Upper lobe of right lung (tissue), 1 donor: ENCODE data around the gene NCSTN. TPM values are rescaled to one million over a fixed set of nuclear protein-coding genes. Genes with fewer than 3 reads are reported as not detected.

Experiments
- ATAC-seq: fragments of 200-7000 bp; cut with Tn5 transposase; one replicate; pipeline ENCODE4 v1.9.1; 2020; ENCODE audit warnings: mild to moderate bottlenecking, moderate library complexity
- DNase-seq: peaks from one replicate; pipeline ENCODE4 v3.0.0-alpha.2; 2020
- H3K27ac ChIP-seq: fragments of 200-600 bp; one replicate; pipeline ENCODE4 v1.8.0; 2022
- H3K27me3 ChIP-seq: fragments of 200-600 bp; one replicate; pipeline ENCODE4 v1.8.0; 2022; ENCODE audit warnings: mild to moderate bottlenecking
- H3K36me3 ChIP-seq: fragments of 200-600 bp; one replicate; pipeline ENCODE4 v1.8.0; 2022
- H3K4me1 ChIP-seq: fragments of 200-600 bp; one replicate; pipeline ENCODE4 v1.8.0; 2022
- H3K4me3 ChIP-seq: fragments of 200-600 bp; one replicate; pipeline ENCODE4 v1.8.0; 2022; ENCODE audit warnings: mild to moderate bottlenecking
- H3K9me3 ChIP-seq: fragments of 200-600 bp; one replicate; pipeline ENCODE4 v1.8.0; 2022
- CTCF ChIP-seq: fragments of 200-600 bp; IDR thresholded peaks from one replicate; pipeline ENCODE4 v1.8.0; 2022; ENCODE audit warnings: antibody characterized with exemption
- intact Hi-C: fragments of 100-400 bp; cut with DNase I; formaldehyde crosslinking; loops from one replicate; pipeline ENCODE4 v1.11.0; 2022
- total RNA-seq: library from RNA; stranded (reverse); fragmentation: NEBNext Ultra II Directional; extraction: Animal tissue kit (Norgen Biotek cat#: 25700); gene quantifications from one replicate; pipeline ENCODE4 v1.2.1, GENCODE V29; 2021
- donor health status: DM: no; HTN: yes; CAD: no; lungs with severe emphysema.

NCSTN gene
- total RNA-seq, 1 donor from 2014 or later, result 91.9 TPM

DNA sequence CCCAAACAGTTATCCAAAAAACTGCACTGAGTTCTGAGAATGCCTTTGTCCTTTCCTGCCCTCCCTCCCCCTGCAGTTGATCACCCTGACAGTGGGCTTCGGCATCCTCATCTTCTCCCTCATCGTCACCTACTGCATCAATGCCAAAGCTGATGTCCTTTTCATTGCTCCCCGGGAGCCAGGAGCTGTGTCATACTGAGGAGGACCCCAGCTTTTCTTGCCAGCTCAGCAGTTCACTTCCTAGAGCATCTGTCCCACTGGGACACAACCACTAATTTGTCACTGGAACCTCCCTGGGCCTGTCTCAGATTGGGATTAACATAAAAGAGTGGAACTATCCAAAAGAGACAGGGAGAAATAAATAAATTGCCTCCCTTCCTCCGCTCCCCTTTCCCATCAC, 14.9 kb downstream of the NCSTN start:
- Histone ChIP-seq H3K27ac (no peak overlapping the region), H3K9me3 (no peaks in the 10 kb centered on the region), H3K4me1 (no peaks in the 10 kb centered on the region), H3K4me3 (no peak overlapping the region), H3K36me3 (peaks cover 70% of the 10 kb centered on the region), H3K27me3 (no peaks in the 10 kb centered on the region)
- DNase-seq (no peak), ATAC-seq (no peak)
- intact Hi-C loops, result no loop called here
- no peak for TF ChIP-seq CTCF

DNA sequence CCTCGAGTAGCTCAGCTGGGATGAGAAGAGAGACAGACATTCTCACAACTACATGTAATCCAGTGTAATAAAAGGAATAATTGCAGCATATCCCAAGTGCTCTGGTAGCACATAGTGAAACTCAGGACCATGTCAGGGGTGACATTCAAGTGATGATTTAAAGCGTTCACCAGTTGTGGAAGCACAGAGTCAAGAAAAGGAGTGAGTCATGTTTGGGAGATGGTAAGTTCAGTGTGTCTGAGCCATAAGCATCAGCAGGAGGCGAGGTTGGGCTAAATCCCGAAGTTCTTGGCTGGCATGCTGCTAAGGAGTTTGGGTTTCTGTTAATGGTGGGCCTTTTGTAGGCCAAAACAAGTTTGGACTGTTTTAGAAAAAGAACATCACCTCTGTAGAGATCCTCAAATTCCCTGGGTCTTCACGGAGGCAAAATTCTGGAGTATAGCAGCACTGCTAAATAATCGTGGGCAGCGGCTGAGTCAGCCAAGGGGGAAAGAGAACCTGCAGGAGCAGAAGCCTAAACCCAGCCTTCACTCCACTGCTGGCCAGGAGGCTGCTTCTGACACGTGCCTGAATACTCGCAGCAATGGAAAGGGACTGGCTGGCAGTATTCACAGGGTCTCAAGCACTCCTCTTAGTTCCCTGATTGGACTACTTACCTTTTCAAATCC, 16.5 kb downstream of the NCSTN start:
- DNase-seq (no peak), ATAC-seq (no peak)
- Histone ChIP-seq H3K27me3 (no peaks in the 10 kb centered on the region), H3K27ac (no peak overlapping the region), H3K36me3 (peaks cover 54% of the 10 kb centered on the region), H3K4me3 (no peak overlapping the region), H3K9me3 (no peaks in the 10 kb centered on the region), H3K4me1 (no peaks in the 10 kb centered on the region)
- intact Hi-C loops, result no loop called here
- no peak for TF ChIP-seq CTCF

DNA sequence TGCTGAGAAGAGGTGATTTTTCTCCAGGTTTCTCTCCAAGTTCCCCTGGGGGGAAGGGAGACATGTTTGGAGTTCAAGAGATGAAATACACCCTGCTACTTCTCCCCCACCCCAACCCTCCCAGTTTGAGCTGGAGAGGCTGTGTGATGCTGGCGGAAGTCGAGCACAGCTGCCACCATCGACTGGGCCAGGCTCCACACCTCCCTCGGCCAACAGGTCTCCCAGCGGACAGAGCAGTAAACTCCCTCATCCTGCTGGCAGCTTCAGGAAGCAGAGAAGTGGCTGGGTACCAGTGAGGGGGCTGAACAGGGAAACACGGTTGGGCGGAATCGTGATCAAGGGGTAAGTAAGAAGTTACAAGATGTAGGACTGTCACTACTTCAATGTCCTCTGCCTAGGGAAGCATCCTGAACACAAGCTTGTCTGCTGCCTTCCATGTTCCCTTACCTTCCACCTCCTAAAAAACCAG, 17.1 kb downstream of the NCSTN start:
- no peaks in the 10 kb centered on the region for H3K27me3 ChIP-seq
- ATAC-seq, result no peak
- no peak overlapping the region for H3K27ac ChIP-seq
- intact Hi-C loops, result no loop called here
- H3K9me3 ChIP-seq, result no peaks in the 10 kb centered on the region
- no peak for DNase-seq
- no peak for TF ChIP-seq CTCF
- H3K4me3 ChIP-seq, result no peak overlapping the region
- H3K36me3 ChIP-seq, result peaks cover 48% of the 10 kb centered on the region
- H3K4me1 ChIP-seq, result no peaks in the 10 kb centered on the region

DNA sequence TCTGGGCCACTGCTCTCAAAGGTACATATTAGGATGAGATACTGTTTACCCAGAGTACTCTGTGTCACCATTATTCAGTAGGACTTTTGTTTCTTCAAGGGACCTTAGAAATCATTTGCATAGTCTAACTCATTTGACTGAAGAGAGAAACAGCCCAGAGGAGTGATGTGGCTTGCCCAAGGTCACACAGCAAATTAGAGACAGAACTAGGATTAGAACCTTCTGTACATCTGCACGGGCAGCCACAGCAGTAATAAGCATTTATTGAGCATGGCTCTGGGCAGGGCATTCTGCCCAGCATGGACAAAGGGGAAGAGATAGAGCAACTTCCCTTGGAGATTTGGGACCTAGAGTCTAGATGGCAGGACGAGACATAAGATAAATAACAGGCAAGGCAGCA, 18.0 kb downstream of the NCSTN start:
- no peak for TF ChIP-seq CTCF
- intact Hi-C loops, result no loop called here

GRCh38 chr1:160361814-160362167, 18.6 kb downstream of the NCSTN start:
- intact Hi-C loops, result no loop called here
- Histone ChIP-seq H3K4me1 (no peaks in the 10 kb centered on the region), H3K36me3 (peaks cover 33% of the 10 kb centered on the region), H3K27me3 (no peaks in the 10 kb centered on the region), H3K27ac (no peak overlapping the region), H3K9me3 (no peaks in the 10 kb centered on the region), H3K4me3 (no peak overlapping the region)
- no peak for TF ChIP-seq CTCF
- ATAC-seq, result no peak
- DNase-seq, result no peak

More for the DNA sequence above, 18.0 kb downstream of the NCSTN start:
- H3K9me3 ChIP-seq, result no peaks in the 10 kb centered on the region
- no peak overlapping the region for H3K27ac ChIP-seq
- ATAC-seq, result no peak
- no peak overlapping the region for H3K4me3 ChIP-seq
- peaks cover 39% of the 10 kb centered on the region for H3K36me3 ChIP-seq
- H3K27me3 ChIP-seq, result no peaks in the 10 kb centered on the region
- H3K4me1 ChIP-seq, result no peaks in the 10 kb centered on the region
- no peak for DNase-seq
